NK-92 (cell line): ENCODE data around the gene ZNF467.

Experiments used
- DNase-seq: peaks from one replicate; lab custom pipeline; 2025; ENCODE audit not compliant: unreplicated experiment; lab: John Stamatoyannopoulos, UW

ZNF467 gene

GRCh38 chr7:149751043-149751775, 22.2 kb downstream of the ZNF467 start:
- no peak for DNase-seq

- DNase-seq = no peak
These were observed 23.1 kb downstream of the ZNF467 start for GRCh38 chr7:149750122-149750845.

DNA sequence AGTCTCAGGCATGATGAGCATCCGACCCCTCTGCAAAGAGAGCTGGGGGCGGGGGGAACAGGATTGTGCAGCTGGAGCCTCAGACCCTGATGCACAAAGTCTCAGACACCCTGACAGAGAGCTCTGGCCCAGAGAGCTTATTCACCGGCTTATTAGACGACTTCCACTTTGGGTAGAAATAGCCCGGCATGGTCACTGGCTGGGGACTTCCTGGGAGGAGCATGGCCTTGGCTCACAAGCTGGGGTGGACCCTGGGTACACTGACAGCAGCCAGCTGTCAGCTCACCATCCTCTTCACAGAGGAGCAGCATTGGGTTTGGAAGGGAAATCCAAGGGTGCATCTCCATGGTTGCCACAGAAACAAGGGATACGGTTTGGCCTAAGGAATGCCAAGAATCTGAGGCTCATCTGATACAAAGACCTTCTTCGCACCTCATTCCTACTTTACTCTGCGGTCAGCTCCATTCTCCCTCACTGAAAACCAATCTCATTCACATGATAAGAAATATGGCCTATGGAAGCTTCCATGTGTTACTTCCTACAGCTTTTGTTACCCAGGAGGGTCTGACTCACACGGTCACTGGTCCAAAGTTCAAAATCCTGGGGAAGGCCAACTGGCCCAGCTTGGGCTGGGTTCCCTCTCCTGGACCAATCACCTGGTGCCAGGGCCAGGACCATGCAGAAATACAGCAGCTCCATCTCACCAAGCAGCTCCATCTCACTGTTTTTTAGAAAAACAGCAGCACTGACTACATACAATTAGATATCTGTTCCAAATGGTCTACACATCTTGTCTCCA, 25.1 kb downstream of the ZNF467 start:
- DNase-seq = no peak

DNA sequence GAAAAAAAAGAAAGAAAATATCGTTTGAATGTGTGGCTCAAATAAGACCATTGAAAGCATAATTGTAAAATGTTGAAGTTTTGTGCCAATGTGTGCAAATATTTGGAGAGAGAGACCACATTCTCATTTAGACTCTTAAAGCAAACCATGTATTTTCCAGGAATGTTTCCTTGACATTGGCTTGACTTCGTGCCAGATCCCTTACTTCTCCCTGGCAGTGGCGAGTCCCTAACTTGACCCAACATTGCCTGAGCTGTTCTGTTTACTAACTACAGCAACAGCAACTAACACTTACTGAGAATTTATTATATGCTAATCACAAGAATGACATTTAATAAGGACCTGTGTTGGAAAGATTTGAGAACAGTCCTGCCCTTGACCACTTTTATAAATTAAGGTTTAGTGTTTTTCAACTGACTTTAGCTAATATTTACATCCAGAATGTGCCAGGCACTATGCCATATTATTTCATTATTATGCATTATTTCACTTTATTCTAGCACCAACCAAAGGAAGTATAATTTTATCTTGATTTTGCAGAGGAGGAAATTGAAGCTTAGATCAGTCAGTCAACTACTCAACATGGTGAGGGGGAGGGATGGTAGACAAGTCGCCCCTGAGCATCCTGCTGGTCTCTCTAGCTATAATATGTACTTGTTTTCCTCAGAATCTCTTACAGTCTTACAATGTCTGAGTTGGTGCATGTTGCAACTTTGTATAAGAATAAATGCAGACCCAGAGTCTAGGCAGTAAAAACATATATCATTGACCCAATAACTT, 29.7 kb downstream of the ZNF467 start:
- no peak for DNase-seq

DNA sequence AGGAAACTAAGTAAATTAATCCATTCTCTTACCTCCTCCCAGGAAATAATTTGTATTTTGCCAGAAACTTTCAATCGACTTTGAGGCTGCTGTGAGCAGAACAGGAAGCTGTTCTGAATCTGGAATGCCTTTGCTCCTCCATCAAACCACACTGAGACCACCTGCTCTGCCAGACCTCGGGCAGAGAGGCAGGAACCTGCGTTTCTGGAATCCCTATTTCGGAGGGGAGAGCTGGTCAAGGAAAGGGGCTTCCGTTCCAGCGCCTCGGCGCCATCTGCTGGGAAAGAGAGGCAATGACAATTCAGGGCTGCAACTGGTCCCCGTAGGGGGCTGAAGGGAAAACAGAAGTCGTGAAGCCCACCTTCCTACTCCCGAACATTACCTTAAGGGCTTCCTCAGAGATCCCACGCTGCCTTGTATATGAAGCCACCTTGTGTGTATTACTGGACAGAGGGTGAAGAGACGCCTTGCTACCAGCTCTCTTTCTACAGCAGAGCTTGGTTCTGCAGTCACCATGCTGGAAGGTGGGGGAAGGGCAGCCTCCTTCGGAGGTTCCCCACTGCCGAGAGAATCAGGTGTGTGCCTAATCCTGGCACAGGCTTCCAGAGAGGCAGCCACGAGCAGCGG, 31.2 kb downstream of the ZNF467 start:
- peak; percentile 10 for DNase-seq

GRCh38 chr7:149741629-149742028, 31.8 kb downstream of the ZNF467 start:
- DNase-seq = no peak

DNA sequence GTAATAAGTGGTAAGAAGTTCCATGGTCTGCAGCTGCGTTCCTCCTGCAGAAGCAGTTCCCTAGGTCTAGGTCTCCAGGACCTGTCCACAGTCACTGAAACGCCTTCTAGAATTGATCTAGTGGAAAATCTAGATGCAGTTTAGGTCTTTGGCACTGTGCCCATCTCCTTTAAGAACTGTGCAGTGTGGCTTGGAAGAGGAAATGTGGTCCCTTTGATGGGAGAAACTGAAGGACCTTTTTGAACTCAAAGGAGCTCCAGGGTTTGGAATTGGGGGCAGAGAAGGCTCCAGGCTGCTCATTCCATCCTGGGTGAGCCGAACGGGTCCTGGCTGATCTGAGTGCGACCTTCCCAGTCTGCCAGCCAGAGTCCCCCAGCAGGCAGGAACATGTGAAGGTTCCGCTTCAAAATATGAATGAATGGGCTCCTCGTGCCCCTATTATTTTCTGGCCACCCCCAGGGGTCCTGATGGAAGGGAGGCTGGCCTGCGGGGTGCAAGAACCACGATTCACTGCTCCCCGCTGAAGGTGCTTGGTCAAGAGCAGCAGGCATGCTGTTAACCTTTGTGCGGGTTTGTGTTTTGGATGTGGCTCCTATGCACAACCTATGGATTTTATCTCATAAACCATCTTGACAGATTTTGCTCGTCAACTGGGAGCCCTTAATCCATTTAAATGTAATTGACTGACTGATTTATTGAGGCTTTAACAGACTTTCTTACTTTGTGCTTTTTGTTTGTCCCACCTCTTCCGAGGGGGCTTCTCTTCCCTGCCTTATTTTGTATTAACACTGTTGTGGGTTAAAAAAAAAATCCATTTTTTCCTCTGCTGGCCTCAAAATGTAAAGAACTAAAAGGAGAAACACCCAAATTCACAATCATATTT, 36.7 kb downstream of the ZNF467 start:
- no peak for DNase-seq

DNA sequence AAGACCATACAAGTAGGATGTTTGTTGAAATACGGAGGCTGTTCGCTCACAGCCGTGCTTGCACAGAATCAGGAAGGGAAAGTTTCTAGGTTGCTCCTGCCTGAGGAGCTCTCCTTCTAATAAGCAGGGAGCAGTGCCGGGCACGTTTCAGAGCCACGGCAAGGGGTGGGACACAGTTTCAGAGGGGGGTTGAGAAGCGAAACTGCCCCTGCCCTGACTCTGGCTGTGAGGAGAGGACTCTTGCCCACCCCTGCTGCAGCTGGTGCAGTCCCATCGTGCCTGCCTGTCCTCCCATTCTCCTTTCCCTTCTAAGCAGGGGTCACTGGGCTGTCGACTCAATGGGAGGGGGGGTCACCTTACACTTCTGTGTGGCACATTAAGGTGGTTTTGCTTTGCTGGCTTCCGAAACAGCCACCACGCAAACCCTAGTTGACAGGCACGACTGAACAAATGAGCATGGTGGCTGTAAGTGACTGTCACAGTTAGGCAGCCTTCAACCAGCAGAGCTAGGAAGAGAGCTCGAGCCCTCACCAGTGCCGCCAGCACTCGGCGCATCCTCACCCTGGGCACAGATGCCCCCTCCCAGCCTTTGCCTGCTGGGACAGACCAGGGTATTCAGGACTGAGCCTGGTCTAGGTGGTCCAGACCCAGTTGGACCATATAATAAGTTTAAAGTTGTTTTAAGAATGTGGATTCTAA, 37.5 kb downstream of the ZNF467 start:
- no peak for DNase-seq

DNA sequence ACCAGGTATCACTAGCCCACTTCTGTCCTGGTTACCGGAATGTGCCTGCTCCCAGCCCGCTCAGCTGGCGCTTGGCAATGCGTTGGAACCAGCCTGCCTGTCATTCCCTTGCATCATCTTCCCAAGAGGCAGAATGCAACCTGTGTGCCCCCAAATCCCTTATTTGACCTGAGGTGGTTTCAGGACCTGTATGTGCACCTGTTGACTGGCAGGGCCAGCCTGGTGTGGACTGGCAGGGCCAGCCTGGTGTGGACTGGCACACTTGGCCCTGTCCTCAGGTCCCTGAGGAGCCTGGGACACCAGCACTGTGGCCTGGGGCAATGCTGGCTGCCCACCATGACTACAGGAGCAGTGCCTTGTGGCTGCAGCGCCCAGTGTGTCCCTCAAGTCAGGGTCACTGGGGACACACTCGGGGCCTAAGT, 38.2 kb downstream of the ZNF467 start:
- no peak for DNase-seq

DNA sequence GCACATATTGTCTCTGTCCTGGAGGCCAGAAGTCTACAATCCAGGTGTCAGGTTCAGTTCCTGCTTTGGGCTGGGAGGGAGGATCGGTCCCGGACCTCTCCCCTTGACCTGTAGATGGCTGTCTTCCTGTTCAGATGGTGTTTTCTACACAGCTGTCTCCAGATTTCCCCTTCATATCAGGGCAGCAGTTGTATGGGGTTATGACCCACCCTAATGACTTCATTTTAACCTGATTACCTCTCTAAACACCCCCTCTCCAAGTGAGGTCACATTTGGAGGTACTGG, 38.7 kb downstream of the ZNF467 start:
- DNase-seq = no peak

DNA sequence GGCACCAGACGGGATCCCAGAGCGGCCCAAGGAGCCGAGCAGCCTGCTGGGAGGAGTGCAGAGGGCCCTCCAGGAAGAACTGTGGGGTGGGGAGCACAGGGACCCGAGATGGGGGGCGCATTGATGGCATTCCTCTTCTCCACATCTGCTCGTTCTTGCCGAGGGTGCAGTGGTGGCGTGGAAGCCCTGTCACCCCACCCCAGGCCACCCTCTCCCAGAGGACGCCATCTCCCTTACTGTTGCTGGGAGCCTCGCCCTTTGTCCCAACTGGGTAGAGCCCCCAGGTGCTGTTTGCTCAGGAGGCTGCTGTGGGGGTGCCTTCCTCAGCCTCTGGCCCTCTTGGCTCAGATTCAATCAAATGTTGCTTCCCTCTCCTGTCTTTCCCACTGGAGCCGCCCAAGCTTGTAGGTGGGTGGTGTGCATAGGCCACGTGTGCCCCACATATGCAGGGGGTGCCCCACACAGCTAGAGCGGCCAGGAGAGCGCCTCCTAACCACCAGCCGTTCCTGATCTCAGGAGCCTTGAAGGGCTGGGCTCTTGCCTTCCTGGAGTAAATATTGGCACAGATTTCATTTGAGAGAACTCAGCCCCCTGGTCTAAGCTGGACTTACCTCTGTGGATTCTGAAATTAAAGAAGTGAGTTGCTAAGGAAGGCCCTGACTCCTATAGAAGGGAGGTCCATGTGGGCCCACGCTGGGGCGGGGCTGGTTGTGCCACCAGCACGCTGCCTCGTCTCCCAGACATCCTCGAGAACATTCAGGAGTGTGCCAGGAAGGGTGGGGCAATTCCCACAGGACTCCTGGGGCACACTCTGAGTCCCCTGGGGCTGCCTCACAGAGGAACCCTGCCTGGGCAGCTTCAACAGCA, 39.2 kb downstream of the ZNF467 start:
- no peak for DNase-seq

GRCh38 chr7:149733131-149733923, 40.1 kb downstream of the ZNF467 start:
- DNase-seq = no peak

DNA sequence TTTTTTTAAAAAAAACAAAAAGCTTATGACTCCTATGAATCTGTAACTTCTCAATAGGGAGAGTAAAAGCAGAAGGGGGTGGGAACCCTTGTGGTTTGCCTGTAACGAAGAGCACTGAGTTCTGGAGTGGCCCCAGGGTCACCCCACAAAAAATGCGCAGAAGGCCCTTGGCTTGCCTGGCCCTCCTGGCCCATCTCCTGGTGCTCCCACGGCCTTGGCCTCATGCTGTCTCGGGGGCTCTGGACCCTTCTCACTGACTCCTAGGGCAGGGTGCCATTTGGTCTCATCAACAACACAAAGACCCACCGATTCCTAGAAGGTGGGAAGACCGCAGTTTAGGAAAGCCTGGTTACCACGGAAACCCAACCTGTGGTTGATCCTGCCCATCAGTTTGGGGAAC, 40.8 kb downstream of the ZNF467 start:
- no peak for DNase-seq

DNA sequence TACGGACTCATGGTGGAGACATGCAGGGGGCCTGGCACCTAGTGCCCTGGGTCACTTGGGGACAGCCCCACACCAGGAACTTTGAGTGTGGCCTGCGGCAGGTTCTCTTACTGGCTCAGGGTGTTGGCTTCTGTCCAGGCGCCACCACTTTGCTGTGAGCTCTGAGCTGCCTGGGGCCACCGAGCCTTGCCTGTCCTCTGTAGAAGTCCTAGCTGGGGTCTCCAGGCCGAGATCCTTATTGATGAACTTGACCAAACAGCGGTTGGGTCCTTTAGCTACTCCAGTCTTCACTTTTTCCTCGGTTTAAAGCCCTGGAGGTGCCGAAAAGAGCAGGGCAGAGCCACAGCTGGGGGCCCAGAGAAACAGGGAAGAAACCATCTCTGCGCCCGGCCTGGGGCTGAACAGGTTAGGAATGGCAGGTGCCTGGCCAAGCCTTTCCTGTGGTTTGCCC, 41.3 kb downstream of the ZNF467 start:
- no peak for DNase-seq

DNA sequence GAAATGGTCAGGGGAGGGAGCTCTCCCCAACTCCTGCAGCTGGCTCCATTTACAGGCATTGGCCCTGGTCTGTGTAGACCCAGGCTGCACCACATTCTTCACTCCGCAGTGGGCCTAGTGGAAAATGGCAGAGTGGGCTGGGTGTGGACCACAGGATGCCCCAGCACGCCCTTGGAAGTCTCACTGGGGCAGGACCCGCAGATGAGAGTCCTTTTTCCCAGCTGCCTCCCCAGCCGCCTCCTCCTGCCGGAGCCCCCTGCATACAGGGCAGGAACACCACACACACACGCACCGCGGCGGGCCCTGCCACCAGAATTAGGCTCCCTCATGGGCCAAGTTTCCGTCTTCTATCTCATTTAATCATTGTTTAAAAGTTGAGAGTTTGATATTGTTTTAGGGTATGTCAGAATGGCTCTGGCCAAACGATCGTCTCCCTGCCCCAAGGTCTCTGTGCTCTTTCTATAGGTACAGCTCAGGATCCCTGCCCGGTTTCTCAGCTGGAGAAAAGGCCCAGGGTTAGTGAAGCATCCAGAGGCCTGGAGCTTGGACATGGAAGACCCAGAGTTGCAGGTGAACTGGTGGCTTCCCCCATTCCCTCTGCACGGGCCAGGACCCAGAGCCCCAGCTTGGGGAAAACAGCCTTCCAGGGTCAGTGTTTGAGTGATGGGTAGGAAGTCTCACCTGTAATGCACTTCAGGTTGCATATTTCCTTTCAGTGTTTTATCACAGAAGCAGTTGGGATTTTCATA, 42.0 kb downstream of the ZNF467 start:
- no peak for DNase-seq

GRCh38 chr7:149729983-149730801, 43.2 kb downstream of the ZNF467 start:
- no peak for DNase-seq
